ENCODE measurements around the gene ZNF330.

DNA sequence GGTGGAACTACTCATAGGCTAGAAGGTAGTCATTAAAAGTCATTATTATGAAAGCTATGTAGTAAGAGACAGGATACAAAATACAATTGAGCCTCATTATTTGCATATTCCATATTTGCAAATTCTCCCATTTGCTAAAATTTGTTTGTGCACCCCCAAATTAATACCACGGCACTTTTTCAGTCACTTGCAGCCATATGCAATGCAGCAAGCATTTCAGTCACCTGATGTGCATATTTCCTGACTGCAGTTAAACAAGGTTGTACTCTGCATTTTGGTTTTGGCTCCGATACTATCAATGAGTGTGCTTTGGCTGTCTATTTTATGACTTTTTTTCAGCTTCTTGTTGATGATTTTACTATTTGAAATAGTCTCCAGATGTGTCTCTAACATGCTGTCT is 62.9 kb downstream of the ZNF330 start:
- no peak for TF ChIP-seq RELA (CRISPR knock-in tag; IDR thresholded peaks at IDR 0.05; ENCODE audit: borderline replicate concordance)
- TF ChIP-seq NR2C2 (CRISPR knock-in tag; IDR thresholded peaks at IDR 0.05), result no peak
- TF ChIP-seq, protein P1, sequence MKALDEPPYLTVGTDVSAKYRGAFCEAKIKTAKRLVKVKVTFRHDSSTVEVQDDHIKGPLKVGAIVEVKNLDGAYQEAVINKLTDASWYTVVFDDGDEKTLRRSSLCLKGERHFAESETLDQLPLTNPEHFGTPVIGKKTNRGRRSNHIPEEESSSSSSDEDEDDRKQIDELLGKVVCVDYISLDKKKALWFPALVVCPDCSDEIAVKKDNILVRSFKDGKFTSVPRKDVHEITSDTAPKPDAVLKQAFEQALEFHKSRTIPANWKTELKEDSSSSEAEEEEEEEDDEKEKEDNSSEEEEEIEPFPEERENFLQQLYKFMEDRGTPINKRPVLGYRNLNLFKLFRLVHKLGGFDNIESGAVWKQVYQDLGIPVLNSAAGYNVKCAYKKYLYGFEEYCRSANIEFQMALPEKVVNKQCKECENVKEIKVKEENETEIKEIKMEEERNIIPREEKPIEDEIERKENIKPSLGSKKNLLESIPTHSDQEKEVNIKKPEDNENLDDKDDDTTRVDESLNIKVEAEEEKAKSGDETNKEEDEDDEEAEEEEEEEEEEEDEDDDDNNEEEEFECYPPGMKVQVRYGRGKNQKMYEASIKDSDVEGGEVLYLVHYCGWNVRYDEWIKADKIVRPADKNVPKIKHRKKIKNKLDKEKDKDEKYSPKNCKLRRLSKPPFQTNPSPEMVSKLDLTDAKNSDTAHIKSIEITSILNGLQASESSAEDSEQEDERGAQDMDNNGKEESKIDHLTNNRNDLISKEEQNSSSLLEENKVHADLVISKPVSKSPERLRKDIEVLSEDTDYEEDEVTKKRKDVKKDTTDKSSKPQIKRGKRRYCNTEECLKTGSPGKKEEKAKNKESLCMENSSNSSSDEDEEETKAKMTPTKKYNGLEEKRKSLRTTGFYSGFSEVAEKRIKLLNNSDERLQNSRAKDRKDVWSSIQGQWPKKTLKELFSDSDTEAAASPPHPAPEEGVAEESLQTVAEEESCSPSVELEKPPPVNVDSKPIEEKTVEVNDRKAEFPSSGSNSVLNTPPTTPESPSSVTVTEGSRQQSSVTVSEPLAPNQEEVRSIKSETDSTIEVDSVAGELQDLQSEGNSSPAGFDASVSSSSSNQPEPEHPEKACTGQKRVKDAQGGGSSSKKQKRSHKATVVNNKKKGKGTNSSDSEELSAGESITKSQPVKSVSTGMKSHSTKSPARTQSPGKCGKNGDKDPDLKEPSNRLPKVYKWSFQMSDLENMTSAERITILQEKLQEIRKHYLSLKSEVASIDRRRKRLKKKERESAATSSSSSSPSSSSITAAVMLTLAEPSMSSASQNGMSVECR (CRISPR knock-in tag; IDR thresholded peaks at IDR 0.05; ENCODE audit: borderline replicate concordance), result no peak
